Measurements from ENCODE around the gene RTN4RL2. TPM values are rescaled to one million over a fixed set of nuclear protein-coding genes. Genes with fewer than 3 reads are reported as not detected.

RTN4RL2 gene
- total RNA-seq, 3 donors from 2014 or later = 0.32 to 2.3 (median 1.8) TPM

GRCh38 chr11:57462597-57462996, 2.3 kb downstream of the RTN4RL2 start:
- Histone ChIP-seq H3K4me3 (no peak overlapping the region), H3K9me3 (no peaks in the 10 kb centered on the region), H3K27ac (no peak overlapping the region), H3K36me3 (no peaks in the 10 kb centered on the region), H3K4me1 (peaks cover 4 to 20% of the 10 kb centered on the region in 2 donors), H3K27me3 (peaks cover 0 to 19% of the 10 kb centered on the region in 2 donors)
- no peak for TF ChIP-seq POLR2AphosphoS5 (IDR thresholded peaks at IDR 0.05)
- DNase-seq (ENCODE audit: low spot score in 2 of 2) = no peak
- intact Hi-C loops (cut with DNase I; ENCODE audit: low total_unique reads) = no loop called here

GRCh38 chr11:57463671-57464538, 3.6 kb downstream of the RTN4RL2 start:
- H3K9me3 ChIP-seq = no peaks in the 10 kb centered on the region
- intact Hi-C loops (cut with DNase I; ENCODE audit: low total_unique reads) = no loop called here
- peaks cover 0 to 12% of the 10 kb centered on the region in 2 donors for H3K4me1 ChIP-seq
- DNase-seq (ENCODE audit: low spot score in 2 of 2) = no peak
- TF ChIP-seq POLR2A (IDR thresholded peaks at IDR 0.05) = no peak
- TF ChIP-seq CTCF (IDR thresholded peaks at IDR 0.05) = no peak
- no peak for TF ChIP-seq POLR2AphosphoS5 (IDR thresholded peaks at IDR 0.05)
- H3K27me3 ChIP-seq = peaks cover 0 to 9% of the 10 kb centered on the region in 2 donors
- no peak overlapping the region for H3K27ac ChIP-seq
- no peak overlapping the region for H3K4me3 ChIP-seq
- H3K36me3 ChIP-seq = no peaks in the 10 kb centered on the region

GRCh38 chr11:57464539-57465181, 4.3 kb downstream of the RTN4RL2 start:
- Histone ChIP-seq H3K27ac (no peak overlapping the region), H3K36me3 (no peaks in the 10 kb centered on the region), H3K4me3 (no peak overlapping the region), H3K4me1 (peaks cover 0 to 4% of the 10 kb centered on the region in 2 donors), H3K9me3 (no peaks in the 10 kb centered on the region), H3K27me3 (peaks cover 0 to 2% of the 10 kb centered on the region in 2 donors)
- intact Hi-C loops (cut with DNase I; ENCODE audit: low total_unique reads) = no loop called here
- no peak for TF ChIP-seq POLR2AphosphoS5 (IDR thresholded peaks at IDR 0.05)
- TF ChIP-seq POLR2A (IDR thresholded peaks at IDR 0.05) = no peak
- no peak for DNase-seq (ENCODE audit: low spot score in 2 of 2)

- intact Hi-C loops (cut with DNase I; ENCODE audit: low total_unique reads) = no loop called here
- DNase-seq (ENCODE audit: low spot score in 2 of 2) = no peak
- Histone ChIP-seq H3K27me3 (no peaks in the 10 kb centered on the region), H3K4me3 (no peak overlapping the region), H3K27ac (no peak overlapping the region), H3K9me3 (no peaks in the 10 kb centered on the region), H3K36me3 (no peaks in the 10 kb centered on the region), H3K4me1 (no peaks in the 10 kb centered on the region)
- TF ChIP-seq POLR2A (IDR thresholded peaks at IDR 0.05) (no peak), POLR2AphosphoS5 (IDR thresholded peaks at IDR 0.05) (no peak), CTCF (IDR thresholded peaks at IDR 0.05) (no peak)
Measured at GRCh38 chr11:57466680-57467079, 6.4 kb downstream of the RTN4RL2 start.

- Histone ChIP-seq H3K4me3 (no peak overlapping the region), H3K4me1 (no peaks in the 10 kb centered on the region), H3K27me3 (no peaks in the 10 kb centered on the region), H3K27ac (no peak overlapping the region), H3K9me3 (no peaks in the 10 kb centered on the region), H3K36me3 (no peaks in the 10 kb centered on the region)
- intact Hi-C loops (cut with DNase I; ENCODE audit: low total_unique reads) = no loop called here
- no peak for DNase-seq (ENCODE audit: low spot score in 2 of 2)
- no peak for TF ChIP-seq POLR2AphosphoS5 (IDR thresholded peaks at IDR 0.05)
Measured at GRCh38 chr11:57467508-57468157, 7.3 kb downstream of the RTN4RL2 start.

GRCh38 chr11:57468276-57468675, 7.9 kb downstream of the RTN4RL2 start:
- intact Hi-C loops (cut with DNase I; ENCODE audit: low total_unique reads) = no loop called here

More at GRCh38 chr11:57468276-57468675, 7.9 kb downstream of the RTN4RL2 start:
- Histone ChIP-seq H3K27me3 (no peaks in the 10 kb centered on the region), H3K9me3 (no peaks in the 10 kb centered on the region), H3K4me1 (no peaks in the 10 kb centered on the region), H3K27ac (no peak overlapping the region), H3K4me3 (no peak overlapping the region), H3K36me3 (no peaks in the 10 kb centered on the region)
- no peak for TF ChIP-seq POLR2A (IDR thresholded peaks at IDR 0.05)
- no peak for TF ChIP-seq CTCF (IDR thresholded peaks at IDR 0.05)
- TF ChIP-seq POLR2AphosphoS5 (IDR thresholded peaks at IDR 0.05) = no peak
- DNase-seq (ENCODE audit: low spot score in 2 of 2) = no peak
